NOMO-1 (cell line): ENCODE data around the gene NOS1AP.

ENCODE experiments used
- DNase-seq, 2 experiments: peaks; one replicate each; lab custom pipeline; 2025; ENCODE audit not compliant: unreplicated experiment in 2 of 2; lab: John Stamatoyannopoulos, UW

NOS1AP gene

DNA sequence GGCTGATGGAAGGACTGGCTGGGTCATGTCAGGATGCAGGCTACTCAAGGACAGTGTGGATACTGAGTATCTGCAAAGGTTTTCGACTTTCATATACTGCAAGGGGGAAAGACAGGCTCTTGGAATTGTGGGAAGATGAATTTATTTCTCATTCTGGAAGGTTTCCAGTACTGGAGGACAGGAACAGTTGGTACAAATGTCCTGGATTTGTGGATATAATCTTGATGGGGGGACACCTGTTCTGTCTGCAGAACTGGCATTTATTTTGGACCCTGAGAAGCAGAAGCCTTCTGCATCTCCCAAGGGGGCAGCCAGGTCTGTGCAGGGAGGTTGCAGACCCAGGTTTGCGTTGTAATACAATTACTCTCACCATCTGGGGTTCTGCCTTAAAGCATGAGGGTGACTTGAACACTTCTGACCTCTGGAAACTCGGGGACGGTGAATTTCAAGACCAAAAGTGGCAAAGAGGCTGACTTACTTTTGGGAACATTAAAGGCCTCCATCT, 65.8 kb downstream of the NOS1AP start:
- DNase-seq, result no peak

DNA sequence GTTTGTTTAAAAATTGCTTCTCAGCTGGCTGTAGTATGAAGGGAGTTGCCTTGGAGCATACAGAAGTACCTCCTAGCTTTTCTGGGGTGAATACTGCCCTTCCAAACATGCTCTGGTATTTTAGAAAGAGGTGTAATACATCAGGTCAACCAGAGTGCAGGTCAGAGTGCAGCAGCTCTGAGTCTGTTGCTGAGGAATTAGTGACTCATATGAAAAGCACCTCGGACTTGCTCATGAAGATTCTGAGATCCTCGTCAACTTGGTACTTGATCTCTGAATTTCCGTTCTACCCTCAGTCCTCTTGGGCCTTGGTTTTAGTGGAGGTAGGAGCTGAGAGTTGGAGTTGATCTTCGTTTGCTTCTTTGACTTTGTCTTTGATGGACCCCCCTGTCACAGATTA, 67.3 kb downstream of the NOS1AP start:
- DNase-seq, result no peak

GRCh38 chr1:162137179-162137960, 67.9 kb downstream of the NOS1AP start:
- no peak for DNase-seq

- DNase-seq, result no peak
Measured at GRCh38 chr1:162138112-162138511, 68.6 kb downstream of the NOS1AP start.

DNA sequence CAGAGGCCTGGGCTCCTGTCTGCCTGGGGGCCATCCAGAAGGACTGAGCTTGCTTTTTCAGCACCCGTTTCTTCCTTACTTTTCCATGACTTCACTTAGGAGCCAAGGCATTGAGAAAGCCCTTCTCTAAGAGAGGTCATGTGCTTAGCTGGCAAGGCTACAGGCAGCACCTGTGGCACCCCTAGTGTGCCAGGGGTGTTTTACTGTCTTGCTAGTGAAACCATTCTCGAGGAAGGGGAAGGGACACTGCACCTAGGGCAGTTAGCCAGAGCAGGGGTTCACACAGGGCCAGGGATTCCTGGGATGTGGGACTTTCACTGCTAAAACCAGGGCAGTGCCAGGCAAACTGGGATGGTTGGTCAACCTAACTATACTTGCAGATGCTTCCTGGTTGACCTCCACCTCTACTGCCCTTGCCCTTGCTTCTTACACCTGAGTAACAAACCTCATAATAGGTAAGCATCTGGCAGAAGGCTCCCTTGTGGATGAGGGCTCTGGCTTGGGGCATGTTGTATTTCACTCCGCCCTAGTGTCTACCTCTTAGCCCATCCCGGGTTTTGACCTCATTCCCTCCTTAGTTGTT, 69.2 kb downstream of the NOS1AP start:
- DNase-seq, result no peak

DNA sequence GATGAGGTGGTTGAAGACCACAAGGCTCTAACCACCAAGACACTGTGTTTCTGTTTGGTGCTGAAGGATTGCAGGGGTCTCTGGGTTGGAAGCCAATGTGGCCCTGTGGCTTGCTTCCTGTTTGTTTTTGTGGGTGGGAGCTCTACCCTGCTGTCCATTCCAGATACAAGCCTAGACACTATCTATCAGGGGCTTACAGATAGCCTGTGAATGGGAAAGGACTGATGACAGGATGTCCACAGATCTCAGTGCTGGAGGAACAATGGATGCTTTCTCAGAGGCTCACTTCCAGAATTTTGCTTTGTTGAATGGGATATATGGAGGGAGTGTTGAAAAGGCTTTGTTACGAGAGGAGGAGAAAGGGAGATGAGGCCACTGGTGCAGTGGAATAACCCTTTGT, 69.7 kb downstream of the NOS1AP start:
- no peak for DNase-seq

- DNase-seq, result peak; percentile 6 to 68
Measured at GRCh38 chr1:162141281-162142054, 72.0 kb downstream of the NOS1AP start.

GRCh38 chr1:162142968-162143367, 73.5 kb downstream of the NOS1AP start:
- no peak for DNase-seq

DNA sequence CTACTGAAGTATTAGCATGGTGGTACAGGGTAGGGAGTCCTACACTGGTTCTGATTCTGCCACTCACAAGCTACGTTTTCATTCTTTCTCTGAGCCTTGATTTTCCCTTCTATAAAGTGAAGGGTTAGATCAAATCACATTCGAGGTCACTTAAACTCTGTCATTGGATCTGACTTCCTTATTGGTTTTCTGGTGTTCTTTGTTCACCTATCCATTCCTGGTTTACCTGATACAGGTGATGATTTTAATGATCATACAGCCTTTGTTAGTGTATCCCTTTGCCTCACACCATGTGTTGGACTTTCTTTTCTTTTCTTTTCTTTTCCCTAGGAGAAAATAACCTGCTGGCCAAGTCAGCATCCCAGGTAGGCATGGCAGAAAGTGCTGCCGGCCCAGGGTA, 74.8 kb downstream of the NOS1AP start:
- DNase-seq, result no peak

DNA sequence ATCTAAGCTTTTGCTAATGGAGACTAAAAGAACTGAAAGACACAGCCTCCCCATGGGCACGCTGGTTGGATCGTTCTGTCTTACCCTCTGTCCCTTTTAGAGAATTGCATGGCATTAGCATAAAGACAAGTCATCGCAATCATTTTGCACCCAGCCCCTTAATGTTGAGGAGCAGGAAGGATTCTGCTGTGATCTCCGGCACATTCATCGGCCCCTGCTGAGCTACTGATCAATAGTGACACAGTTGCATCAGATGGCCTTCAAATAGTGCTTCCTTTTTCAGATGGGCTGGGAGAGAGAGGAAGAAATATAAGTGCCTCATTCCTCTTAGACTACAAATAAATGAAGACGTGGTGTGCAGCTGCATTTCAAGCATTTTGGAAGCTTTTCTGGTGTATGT, 75.4 kb downstream of the NOS1AP start:
- peak; percentile 38 to 74 for DNase-seq

- DNase-seq, result no peak
Measured at GRCh38 chr1:162145280-162145965, 75.9 kb downstream of the NOS1AP start.

GRCh38 chr1:162145966-162146696, 76.6 kb downstream of the NOS1AP start:
- DNase-seq, result no peak

DNA sequence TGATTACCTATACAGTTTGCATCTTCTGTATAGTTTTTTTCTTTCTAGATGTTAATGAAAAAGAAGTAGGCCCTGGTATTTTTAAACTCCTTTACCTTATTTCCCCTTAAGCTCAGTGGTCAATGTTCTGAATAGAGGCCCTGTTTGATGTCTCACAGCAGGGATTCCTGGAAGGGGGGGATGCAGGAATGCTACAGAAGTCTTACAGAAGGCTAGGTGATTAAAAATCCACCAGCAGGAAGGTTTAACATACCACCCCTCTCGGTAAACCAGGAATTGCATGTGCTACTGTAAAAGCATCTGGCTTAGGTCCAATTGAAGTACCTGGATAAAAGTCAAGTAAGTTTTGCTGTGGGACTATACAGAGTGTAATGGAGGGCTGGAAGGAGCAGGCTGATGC, 78.3 kb downstream of the NOS1AP start:
- no peak for DNase-seq

DNA sequence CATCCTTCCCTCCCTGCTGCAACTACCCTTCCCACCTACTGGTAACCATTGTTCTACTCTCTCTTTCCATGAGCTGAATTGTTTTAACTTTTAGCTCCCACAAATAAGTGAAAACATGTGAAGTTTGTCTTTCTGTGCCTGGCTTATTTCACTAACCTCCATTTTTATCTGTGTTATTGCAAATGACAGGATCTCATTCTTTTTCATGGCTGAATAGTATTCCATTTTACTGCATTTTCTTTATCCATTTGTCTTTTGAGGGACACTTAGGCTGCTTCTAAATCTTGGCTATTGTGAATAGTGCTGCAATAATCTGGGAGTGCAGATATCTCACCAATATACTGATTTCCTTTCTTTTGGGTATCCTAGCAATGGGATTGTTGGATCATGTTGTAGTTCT, 80.6 kb downstream of the NOS1AP start:
- DNase-seq, result no peak

GRCh38 chr1:162151900-162152829, 82.7 kb downstream of the NOS1AP start:
- DNase-seq, result peak; percentile 20 to 23

DNA sequence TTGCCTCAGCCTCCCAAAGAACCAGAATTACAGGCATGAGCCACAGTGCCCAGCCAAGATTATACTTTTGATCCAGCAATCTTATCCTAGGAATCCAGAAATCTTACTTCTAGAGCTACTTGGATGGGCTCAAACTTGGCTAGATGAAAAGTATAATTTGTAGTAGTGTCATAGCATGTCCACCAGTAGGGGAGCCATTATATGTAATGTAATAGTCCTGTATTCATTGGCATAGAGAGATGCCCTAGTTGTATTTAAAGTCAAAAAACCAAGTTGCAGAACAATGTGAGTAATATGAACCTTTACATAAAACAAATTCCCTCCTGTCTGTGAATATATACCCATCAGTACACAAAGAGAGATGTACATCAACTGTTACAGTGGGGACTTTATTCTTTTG, 83.9 kb downstream of the NOS1AP start:
- DNase-seq, result no peak

DNA sequence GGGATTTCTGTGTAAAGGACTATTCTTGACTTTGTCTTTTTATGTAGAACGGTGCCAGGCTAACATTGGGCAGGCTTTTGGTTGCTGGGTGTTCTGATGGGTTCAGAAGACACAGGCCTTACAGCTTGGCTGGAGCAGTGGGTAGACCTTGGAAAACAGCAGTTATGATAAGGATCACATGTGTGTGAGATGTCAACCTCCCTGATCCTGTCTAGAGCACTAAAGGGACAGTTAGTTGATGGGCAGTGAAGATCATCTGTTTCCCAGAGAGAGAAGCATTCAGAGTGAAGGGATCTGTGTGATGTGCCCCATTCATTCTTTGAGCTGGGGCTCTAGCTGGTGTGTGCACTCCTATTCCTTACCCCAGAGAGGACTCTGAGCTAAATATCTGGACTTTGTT, 88.0 kb downstream of the NOS1AP start:
- DNase-seq, result no peak

DNA sequence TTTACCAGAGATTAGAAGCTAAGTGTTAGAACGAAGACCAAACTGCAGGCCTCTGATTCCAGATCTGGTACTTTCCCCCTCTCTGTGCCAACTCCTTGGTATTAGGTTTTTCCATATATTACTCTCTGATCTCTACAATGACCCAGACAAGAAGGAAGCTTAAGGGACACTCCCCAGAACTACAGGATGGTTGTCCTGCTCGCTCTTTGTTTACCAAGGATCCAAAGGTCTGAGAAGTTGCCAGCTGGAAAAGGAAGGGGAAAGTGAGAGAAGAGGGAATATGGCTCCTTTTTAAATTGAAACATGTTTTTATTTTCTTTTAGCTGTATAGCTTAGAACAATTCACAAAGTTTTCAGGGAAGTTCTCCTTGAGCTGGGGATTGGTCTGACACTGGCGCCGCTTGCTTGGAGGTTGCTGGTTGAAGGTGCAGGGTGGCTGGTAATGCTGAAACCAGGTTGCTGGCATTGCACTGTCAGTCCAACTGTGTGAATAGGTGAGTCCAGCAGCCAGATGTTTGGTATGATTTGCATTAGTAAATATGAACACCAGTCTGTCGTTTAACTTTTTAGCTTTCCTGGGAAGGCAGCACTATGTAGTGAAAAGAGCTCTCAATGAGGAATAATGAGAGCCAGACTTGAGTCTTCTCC, 89.3 kb downstream of the NOS1AP start:
- no peak for DNase-seq

GRCh38 chr1:162159515-162159914, 90.0 kb downstream of the NOS1AP start:
- no peak for DNase-seq
